Natural killer cell (primary cell): ENCODE measurements around the gene MACROH2A1. TPM values are rescaled to one million over a fixed set of nuclear protein-coding genes. Genes with fewer than 3 reads are reported as not detected.

Experiments
- ATAC-seq, 3 donors: fragments of 150-1000 bp in 2 of 3; fragments of 200-7000 bp in 1 of 3; cut with Tn5 transposase; 1 replicate in 1 of 3; 2 replicates in 2 of 3; pipeline ENCODE4 v1.10.0; 2021; ENCODE audit warnings: mild to moderate bottlenecking in 2 of 3, moderate library complexity in 2 of 3
- DNase-seq, 2 donors: peaks; one replicate each; pipeline versions ENCODE4 v3.0.0 to v3.0.0-alpha.2; 2013 to 2021; ENCODE audit warnings: mixed read lengths in 1 of 2
- H3K27ac ChIP-seq: one replicate; pipeline ENCODE4 v1.5.1; 2013; ENCODE audit warnings: mild to moderate bottlenecking, low read length
- H3K27me3 ChIP-seq: one replicate; pipeline ENCODE4 v1.6.1; 2013; ENCODE audit warnings: low read length; ENCODE audit not compliant: control insufficient read depth, insufficient read depth
- H3K36me3 ChIP-seq: one replicate; pipeline ENCODE4 v1.6.1; 2013; ENCODE audit warnings: low read length; ENCODE audit not compliant: control insufficient read depth, insufficient read depth
- H3K4me1 ChIP-seq: one replicate; pipeline ENCODE4 v1.6.1; 2013; ENCODE audit warnings: low read length; ENCODE audit not compliant: control insufficient read depth, insufficient read depth
- H3K4me3 ChIP-seq: one replicate; pipeline ENCODE4 v1.5.1; 2013; ENCODE audit warnings: low read length
- H3K9me3 ChIP-seq: one replicate; pipeline ENCODE4 v1.6.1; 2013; ENCODE audit warnings: low read length; ENCODE audit not compliant: control insufficient read depth, insufficient read depth
- H3K27ac Mint-ChIP-seq, 2 donors: one replicate each; pipeline ENCODE4 v1.8.0; 2022; ENCODE audit warnings: mild to moderate bottlenecking in 2 of 2, mixed read lengths in 2 of 2, moderate library complexity in 1 of 2
- H3K27me3 Mint-ChIP-seq, 2 donors: one replicate each; pipeline ENCODE4 v1.8.0; 2022; ENCODE audit warnings: low read depth in 2 of 2, mixed read lengths in 2 of 2
- H3K36me3 Mint-ChIP-seq: one replicate; pipeline ENCODE4 v1.8.0; 2022; ENCODE audit warnings: mixed read lengths
- H3K4me1 Mint-ChIP-seq, 2 donors: one replicate each; pipeline ENCODE4 v1.8.0; 2022; ENCODE audit warnings: mixed read lengths in 2 of 2
- H3K4me3 Mint-ChIP-seq: one replicate; pipeline ENCODE4 v1.8.0; 2022; ENCODE audit warnings: mild to moderate bottlenecking, moderate library complexity, mixed read lengths
- H3K9me3 Mint-ChIP-seq, 2 donors: one replicate each; pipeline ENCODE4 v1.8.0; 2022; ENCODE audit warnings: mixed read lengths in 2 of 2
- CTCF ChIP-seq: fragments of 200-600 bp; IDR thresholded peaks from one replicate; pipeline ENCODE4 v1.8.0; 2022; ENCODE audit warnings: antibody characterized with exemption
- WGBS: methylation state at CpG from one replicate; pipeline ENCODE4 v1.1.7; 2013; ENCODE audit warnings: missing lambda C conversion rate; ENCODE audit not compliant: insufficient coverage; 5-methylcytosine and 5-hydroxymethylcytosine counted together
- intact Hi-C: fragments of 100-400 bp; cut with micrococcal nuclease; formaldehyde crosslinking; loops from one replicate; pipeline ENCODE4 v1.14.2; 2022
- total RNA-seq, 4 donors: library from RNA; stranded (reverse); fragments of 120-200 nt in 1 of 4; gene quantifications; one replicate each; pipeline versions ENCODE4 v1.2.3 to v1.2.4, GENCODE V29; 2013 to 2022

MACROH2A1 gene
- total RNA-seq, 3 donors from 2014 or later (not counting 1 experiment from before 2014, with no cell fraction given), result 139 to 160 (median 139) TPM

GRCh38 chr5:135320718-135321484 lies 78.1 kb downstream of the MACROH2A1 start:
- Histone ChIP-seq H3K36me3 (no peaks in the 10 kb centered on the region), H3K4me3 (no peak overlapping the region), H3K27me3 (no peaks in the 10 kb centered on the region), H3K4me1 (no peaks in the 10 kb centered on the region), H3K9me3 (no peaks in the 10 kb centered on the region), H3K27ac (no peak overlapping the region)
- intact Hi-C loops, result no loop called here
- ATAC-seq (no peak), DNase-seq (no peak)
- no peak for TF ChIP-seq CTCF
- no peaks in the 10 kb centered on the region for H3K4me1 Mint-ChIP-seq
- no peaks in the 10 kb centered on the region for H3K36me3 Mint-ChIP-seq
- no peak overlapping the region for H3K27ac Mint-ChIP-seq
- WGBS, result 93% methylated on average over 15 of the region's 15 CpGs
- no peaks in the 10 kb centered on the region for H3K9me3 Mint-ChIP-seq
- H3K27me3 Mint-ChIP-seq, result no peaks in the 10 kb centered on the region
- no peak overlapping the region for H3K4me3 Mint-ChIP-seq

- no peaks in the 10 kb centered on the region for H3K27me3 Mint-ChIP-seq
- Histone ChIP-seq H3K9me3 (no peaks in the 10 kb centered on the region), H3K27ac (no peak overlapping the region), H3K27me3 (no peaks in the 10 kb centered on the region), H3K4me1 (no peaks in the 10 kb centered on the region), H3K4me3 (no peak overlapping the region), H3K36me3 (no peaks in the 10 kb centered on the region)
- WGBS, result 91% methylated on average over 8 of the region's 8 CpGs
- no peaks in the 10 kb centered on the region for H3K36me3 Mint-ChIP-seq
- intact Hi-C loops, result no loop called here
- no peak for DNase-seq
- TF ChIP-seq CTCF, result no peak
- H3K9me3 Mint-ChIP-seq, result no peaks in the 10 kb centered on the region
- no peak overlapping the region for H3K4me3 Mint-ChIP-seq
- no peaks in the 10 kb centered on the region for H3K4me1 Mint-ChIP-seq
- no peak overlapping the region for H3K27ac Mint-ChIP-seq
- ATAC-seq, result no peak
These were observed 79.0 kb downstream of the MACROH2A1 start for GRCh38 chr5:135319928-135320606.

GRCh38 chr5:135319458-135319857 lies 79.6 kb downstream of the MACROH2A1 start:
- H3K27me3 ChIP-seq, result no peaks in the 10 kb centered on the region
- no peak overlapping the region for H3K4me3 Mint-ChIP-seq
- no peak for TF ChIP-seq CTCF
- H3K27me3 Mint-ChIP-seq, result no peaks in the 10 kb centered on the region
- H3K4me1 ChIP-seq, result no peaks in the 10 kb centered on the region
- no peaks in the 10 kb centered on the region for H3K4me1 Mint-ChIP-seq
- WGBS, result 94% methylated on average over 6 of the region's 6 CpGs
- ATAC-seq (no peak), DNase-seq (no peak)
- intact Hi-C loops, result no loop called here
- H3K27ac ChIP-seq, result no peak overlapping the region
- H3K9me3 Mint-ChIP-seq, result no peaks in the 10 kb centered on the region
- H3K27ac Mint-ChIP-seq, result no peak overlapping the region
- H3K9me3 ChIP-seq, result no peaks in the 10 kb centered on the region
- H3K36me3 Mint-ChIP-seq, result no peaks in the 10 kb centered on the region
- H3K4me3 ChIP-seq, result no peak overlapping the region
- H3K36me3 ChIP-seq, result no peaks in the 10 kb centered on the region
